RWPE2 (cell line): Measurements from ENCODE around the gene GLCE.
A peak's percentile ranks its signal among the peaks of the same experiment; 100 is the strongest.
"Not testable (repeated sequence)": the region's sequence is repeated elsewhere in the genome, so short reads cannot be mapped to it uniquely, and the experiment has no call there.

Experiments
- ATAC-seq: fragments of 200-7000 bp; cut with Tn5 transposase; 3 replicates; pipeline ENCODE4 v1.9.1; 2021; ENCODE audit warnings: low read depth
- DNase-seq: peaks from one replicate; pipeline ENCODE4 v3.0.0-alpha.2; 2020; ENCODE audit warnings: low spot score
- H3K27ac ChIP-seq: fragments of 450-650 bp; 2 replicates; pipeline ENCODE4 v1.5.1; 2017; ENCODE audit warnings: mild to moderate bottlenecking; ENCODE audit not compliant: poor library complexity, severe bottlenecking
- H3K27me3 ChIP-seq: fragments of 250-450 bp; sonication (Bioruptor Pico); 2 replicates; pipeline ENCODE4 v1.5.1; 2021; ENCODE audit warnings: mild to moderate bottlenecking, moderate library complexity; ENCODE audit not compliant: insufficient read depth, poor library complexity, severe bottlenecking
- H3K36me3 ChIP-seq: fragments of 250-450 bp; sonication (Bioruptor Pico); 2 replicates; pipeline ENCODE4 v1.5.1; 2020; ENCODE audit warnings: low read depth, mild to moderate bottlenecking, moderate library complexity
- H3K4me1 ChIP-seq: fragments of 250-450 bp; sonication (Bioruptor Pico); 2 replicates; pipeline ENCODE4 v1.5.1; 2021; ENCODE audit warnings: mild to moderate bottlenecking, moderate library complexity; ENCODE audit not compliant: insufficient read depth, poor library complexity, severe bottlenecking
- H3K4me3 ChIP-seq: fragments of 250-450 bp; sonication (Bioruptor Pico); 2 replicates; pipeline ENCODE4 v1.5.1; 2021; ENCODE audit warnings: mild to moderate bottlenecking, moderate library complexity; ENCODE audit not compliant: severe bottlenecking
- H3K9me3 ChIP-seq: fragments of 250-450 bp; sonication (Bioruptor Pico); 2 replicates; pipeline ENCODE4 v1.5.1; 2021; ENCODE audit warnings: mild to moderate bottlenecking, moderate library complexity; ENCODE audit not compliant: severe bottlenecking
- CTCF ChIP-seq: fragments of 450-650 bp; IDR thresholded peaks from one replicate; pipeline ENCODE4 v1.5.1; 2017; ENCODE audit warnings: mild to moderate bottlenecking, moderate library complexity; ENCODE audit not compliant: poor library complexity, severe bottlenecking

Gene GLCE

GRCh38 chr15:69150841-69151240, 9.6 kb upstream of the GLCE start:
- Histone ChIP-seq H3K9me3 (no peaks in the 10 kb centered on the region), H3K4me3 (no peak overlapping the region), H3K36me3 (no peaks in the 10 kb centered on the region), H3K4me1 (peaks cover 9% of the 10 kb centered on the region), H3K27ac (no peak overlapping the region), H3K27me3 (peaks cover 7% of the 10 kb centered on the region)
- TF ChIP-seq CTCF, result no peak
- ATAC-seq (no peak), DNase-seq (no peak)

- DNase-seq, result no peak
- no peak for ATAC-seq
- Histone ChIP-seq H3K27me3 (no peaks in the 10 kb centered on the region), H3K4me3 (no peak overlapping the region), H3K36me3 (no peaks in the 10 kb centered on the region), H3K27ac (no peak overlapping the region), H3K4me1 (peaks cover 9% of the 10 kb centered on the region), H3K9me3 (no peaks in the 10 kb centered on the region)
- no peak for TF ChIP-seq CTCF
These were observed 7.4 kb upstream of the GLCE start for GRCh38 chr15:69153046-69153445.

GRCh38 chr15:69153587-69153986, 6.8 kb upstream of the GLCE start:
- H3K36me3 ChIP-seq, H3K27me3 ChIP-seq, H3K4me3 ChIP-seq, ATAC-seq, H3K27ac ChIP-seq, H3K4me1 ChIP-seq, DNase-seq, H3K9me3 ChIP-seq: not testable (repeated sequence)

GRCh38 chr15:69154078-69154477, 6.4 kb upstream of the GLCE start:
- ATAC-seq (no peak), DNase-seq (no peak)
- no peak for TF ChIP-seq CTCF
- no peak overlapping the region for H3K4me3 ChIP-seq
- no peaks in the 10 kb centered on the region for H3K9me3 ChIP-seq
- H3K36me3 ChIP-seq, result no peaks in the 10 kb centered on the region
- H3K27ac ChIP-seq, result peak overlapping the region; percentile 18
- no peaks in the 10 kb centered on the region for H3K27me3 ChIP-seq
- peaks cover 9% of the 10 kb centered on the region for H3K4me1 ChIP-seq

- no peaks in the 10 kb centered on the region for H3K27me3 ChIP-seq
- peaks cover 9% of the 10 kb centered on the region for H3K4me1 ChIP-seq
- no peaks in the 10 kb centered on the region for H3K36me3 ChIP-seq
- ATAC-seq (peak; percentile 89), DNase-seq (no peak)
- peak overlapping the region; percentile 18 for H3K27ac ChIP-seq
- H3K9me3 ChIP-seq, result no peaks in the 10 kb centered on the region
- no peak for TF ChIP-seq CTCF
- H3K4me3 ChIP-seq, result no peak overlapping the region
These were observed 5.8 kb upstream of the GLCE start for GRCh38 chr15:69154684-69155083.
